ENCODE data around the gene RIOK3.

GRCh38 chr18:23521907-23522306 is 68.8 kb downstream of the RIOK3 start:
- TF ChIP-seq EZH2phosphoT487 (IDR thresholded peaks at IDR 0.05; ENCODE audit: borderline replicate concordance, low read length) (no peak), EZH2 (IDR thresholded peaks at IDR 0.05; ENCODE audit: low read length, unreplicated experiment) (no peak)
- TF ChIP-seq, protein P1, sequence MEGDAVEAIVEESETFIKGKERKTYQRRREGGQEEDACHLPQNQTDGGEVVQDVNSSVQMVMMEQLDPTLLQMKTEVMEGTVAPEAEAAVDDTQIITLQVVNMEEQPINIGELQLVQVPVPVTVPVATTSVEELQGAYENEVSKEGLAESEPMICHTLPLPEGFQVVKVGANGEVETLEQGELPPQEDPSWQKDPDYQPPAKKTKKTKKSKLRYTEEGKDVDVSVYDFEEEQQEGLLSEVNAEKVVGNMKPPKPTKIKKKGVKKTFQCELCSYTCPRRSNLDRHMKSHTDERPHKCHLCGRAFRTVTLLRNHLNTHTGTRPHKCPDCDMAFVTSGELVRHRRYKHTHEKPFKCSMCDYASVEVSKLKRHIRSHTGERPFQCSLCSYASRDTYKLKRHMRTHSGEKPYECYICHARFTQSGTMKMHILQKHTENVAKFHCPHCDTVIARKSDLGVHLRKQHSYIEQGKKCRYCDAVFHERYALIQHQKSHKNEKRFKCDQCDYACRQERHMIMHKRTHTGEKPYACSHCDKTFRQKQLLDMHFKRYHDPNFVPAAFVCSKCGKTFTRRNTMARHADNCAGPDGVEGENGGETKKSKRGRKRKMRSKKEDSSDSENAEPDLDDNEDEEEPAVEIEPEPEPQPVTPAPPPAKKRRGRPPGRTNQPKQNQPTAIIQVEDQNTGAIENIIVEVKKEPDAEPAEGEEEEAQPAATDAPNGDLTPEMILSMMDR (conservative IDR thresholded peaks at IDR 0.05; ENCODE audit: low read depth, low read length) = no peak
